ENCODE data around the gene PCF11.

Gene PCF11

DNA sequence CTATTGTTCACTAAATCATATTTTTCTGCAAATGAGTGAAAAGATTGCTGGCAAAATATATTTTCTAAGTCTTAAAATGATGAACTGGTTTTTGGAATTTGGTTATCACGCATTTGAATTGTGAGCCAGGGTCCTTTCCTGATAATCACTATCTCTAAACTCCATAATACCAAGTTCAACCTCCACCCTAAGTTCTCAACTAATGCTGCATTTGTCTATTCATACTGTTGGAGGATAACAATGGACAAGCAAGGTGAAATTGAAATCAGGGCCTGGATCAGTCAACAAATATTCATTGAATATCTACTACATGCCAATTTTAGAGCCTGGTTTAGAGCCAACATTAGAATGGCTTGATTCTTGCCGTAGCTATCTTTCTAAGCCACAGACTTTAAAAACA, 4.7 kb upstream of the PCF11 start:
- DNase-seq = no peak

- no peak for DNase-seq
Measured at GRCh38 chr11:83153764-83154163, 3.2 kb upstream of the PCF11 start.

- DNase-seq = peak; percentile 97
Measured at GRCh38 chr11:83156144-83156995, 561 bp upstream of the PCF11 start.

GRCh38 chr11:83157594-83158356, 844 bp downstream of the PCF11 start:
- no peak for DNase-seq

- no peak for DNase-seq
Measured at GRCh38 chr11:83158357-83158786, 1.4 kb downstream of the PCF11 start.

DNA sequence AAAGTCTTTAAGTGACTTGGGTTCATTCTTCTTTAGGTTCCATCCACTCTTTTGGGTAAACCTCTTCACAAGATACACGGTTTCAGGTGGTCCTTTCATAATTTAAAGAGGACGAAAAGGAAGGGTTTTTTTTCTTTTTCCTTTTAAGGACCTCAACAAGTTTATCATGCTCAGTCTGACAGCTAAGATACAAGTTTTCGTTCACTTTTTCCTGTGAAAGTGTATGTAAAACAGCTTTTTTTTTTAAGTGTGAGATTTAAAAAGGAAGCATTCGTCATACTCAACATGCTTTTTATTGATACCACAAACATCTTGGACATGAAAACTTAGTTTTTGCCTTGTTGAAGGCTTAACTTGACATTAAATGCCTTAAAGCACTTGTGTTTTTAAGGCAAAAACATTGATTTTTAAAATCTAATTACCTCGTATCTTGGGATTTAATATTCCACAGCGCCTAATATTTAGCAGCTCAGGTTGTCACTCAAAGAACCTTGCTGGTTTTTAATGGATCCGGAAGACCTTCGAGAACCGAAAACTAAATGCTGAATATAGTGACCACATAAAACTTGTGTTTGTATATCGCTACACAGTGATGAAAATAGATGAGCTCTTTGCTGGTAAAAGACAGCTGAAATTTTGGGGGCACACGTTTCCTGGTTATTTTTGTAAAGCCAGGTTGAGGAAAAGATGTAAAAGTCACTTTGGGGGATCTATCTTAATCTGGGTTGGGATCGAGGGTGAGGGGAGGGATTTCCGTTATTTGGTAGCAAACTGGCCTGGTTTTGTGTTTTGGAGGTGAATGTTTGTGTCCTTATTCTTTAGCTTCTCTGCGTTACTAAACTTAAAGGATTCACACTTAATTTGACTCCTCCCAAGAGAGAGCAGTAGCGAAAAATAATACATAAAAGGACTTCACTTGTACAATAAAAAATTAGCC, 2.3 kb downstream of the PCF11 start:
- DNase-seq = no peak

DNA sequence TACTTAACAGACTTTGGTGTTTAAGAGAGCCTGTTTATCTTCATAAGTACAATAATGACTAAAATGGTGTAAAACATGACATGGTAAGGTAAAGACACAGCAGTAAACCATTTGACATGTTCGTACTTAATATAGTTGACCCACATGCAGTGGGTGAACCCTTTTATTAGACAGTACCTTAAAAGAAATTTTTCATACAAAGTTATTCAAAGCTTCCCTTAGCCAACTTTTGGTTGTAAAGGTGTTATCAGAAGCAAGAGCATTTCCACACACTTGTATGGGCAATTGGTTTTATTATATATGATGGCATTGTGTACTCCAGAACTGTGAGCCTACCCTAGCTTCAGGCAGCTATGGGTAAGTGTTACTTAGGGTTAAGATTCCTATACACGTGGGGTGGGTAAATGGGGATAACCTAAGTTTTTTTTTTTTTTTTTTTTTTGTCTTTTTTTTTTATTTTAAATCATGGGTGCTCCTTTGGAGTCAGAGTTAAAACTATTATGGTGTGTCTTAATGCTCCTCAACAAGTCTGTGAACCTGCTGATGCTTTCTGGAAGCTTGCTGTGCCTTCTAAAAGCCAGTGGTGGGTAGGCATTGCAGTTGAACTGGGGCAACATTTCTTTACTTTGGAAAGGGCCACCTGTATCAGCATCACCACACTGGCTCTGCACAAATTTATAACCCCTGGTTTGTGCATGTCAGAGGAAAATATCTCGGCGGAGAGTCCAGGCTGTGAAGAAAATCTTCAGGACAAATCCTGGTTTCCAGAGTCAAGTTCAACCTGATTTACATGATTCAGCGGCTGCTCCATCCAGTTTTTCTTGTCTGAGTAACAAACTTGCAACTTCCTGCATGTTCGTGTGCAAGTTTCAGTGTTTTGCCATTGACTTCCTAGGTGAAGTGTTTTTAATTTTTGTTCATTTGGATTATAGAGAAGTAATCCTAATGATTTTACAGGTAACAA, 3.3 kb downstream of the PCF11 start:
- DNase-seq = no peak

- DNase-seq = no peak
Measured at GRCh38 chr11:83161610-83162199, 4.8 kb downstream of the PCF11 start.

- DNase-seq = no peak
Measured at GRCh38 chr11:83162377-83162776, 5.4 kb downstream of the PCF11 start.

DNA sequence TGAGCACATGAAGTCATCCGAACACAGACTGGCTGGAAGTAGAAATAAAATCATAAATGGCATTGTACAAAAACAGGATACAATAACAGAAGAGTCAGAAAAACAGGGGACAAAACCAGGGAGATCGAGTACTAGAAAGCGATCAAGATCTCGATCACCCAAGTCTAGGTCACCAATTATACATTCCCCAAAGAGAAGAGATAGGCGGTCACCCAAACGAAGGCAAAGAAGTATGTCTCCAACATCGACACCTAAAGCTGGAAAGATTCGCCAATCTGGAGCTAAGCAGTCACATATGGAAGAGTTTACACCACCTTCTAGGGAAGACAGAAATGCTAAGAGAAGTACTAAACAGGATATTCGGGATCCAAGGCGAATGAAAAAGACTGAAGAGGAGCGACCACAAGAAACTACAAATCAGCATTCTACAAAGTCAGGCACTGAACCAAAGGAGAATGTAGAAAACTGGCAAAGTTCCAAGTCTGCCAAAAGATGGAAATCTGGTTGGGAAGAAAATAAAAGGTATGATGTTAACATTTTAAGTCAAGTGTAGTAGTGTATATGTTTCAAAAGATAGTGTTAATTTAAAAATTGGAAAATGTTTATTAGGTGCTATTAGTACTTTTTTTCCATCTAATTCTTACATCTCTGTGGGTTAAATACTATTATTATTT, 9.4 kb downstream of the PCF11 start:
- no peak for DNase-seq

GRCh38 chr11:83168756-83169155, 11.8 kb downstream of the PCF11 start:
- no peak for DNase-seq

DNA sequence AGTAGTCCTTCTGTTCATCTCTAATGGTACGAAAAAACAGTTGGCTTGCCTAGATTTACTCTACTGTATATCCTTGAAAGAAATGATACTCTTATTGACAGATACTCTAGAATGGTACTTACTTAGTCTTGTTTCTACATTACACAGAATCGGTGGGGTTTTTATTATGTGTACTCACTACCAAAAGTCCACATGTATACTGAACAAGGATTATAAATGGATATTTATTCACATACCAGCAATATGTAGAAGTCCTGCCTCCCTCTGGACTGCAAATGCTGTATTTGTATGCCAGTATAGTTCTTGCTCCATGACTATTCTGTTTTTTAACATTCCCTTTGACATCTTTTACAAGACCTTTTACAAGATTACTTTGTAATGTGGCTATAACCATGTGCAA, 13.9 kb downstream of the PCF11 start:
- no peak for DNase-seq

GRCh38 chr11:83172551-83172950, 15.6 kb downstream of the PCF11 start:
- DNase-seq = no peak

DNA sequence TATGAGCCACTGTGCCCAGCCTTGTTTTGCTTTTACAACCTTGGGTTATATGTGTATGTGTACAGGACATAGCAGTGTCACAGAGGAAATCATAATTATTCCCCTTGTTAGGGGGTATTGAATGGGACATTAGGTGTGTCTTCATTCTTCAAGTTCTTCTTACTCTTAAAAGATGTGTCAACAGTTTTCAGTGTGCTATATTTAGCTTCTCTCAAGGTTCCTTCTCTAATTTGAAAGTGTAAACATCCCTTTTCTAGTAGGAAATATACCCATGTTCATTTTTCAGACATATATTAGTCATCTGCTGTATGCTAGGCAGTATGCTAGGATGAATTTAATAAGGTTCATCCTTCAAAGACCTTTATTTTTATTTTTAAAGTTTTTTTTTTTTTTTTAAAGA, 17.1 kb downstream of the PCF11 start:
- DNase-seq = no peak

DNA sequence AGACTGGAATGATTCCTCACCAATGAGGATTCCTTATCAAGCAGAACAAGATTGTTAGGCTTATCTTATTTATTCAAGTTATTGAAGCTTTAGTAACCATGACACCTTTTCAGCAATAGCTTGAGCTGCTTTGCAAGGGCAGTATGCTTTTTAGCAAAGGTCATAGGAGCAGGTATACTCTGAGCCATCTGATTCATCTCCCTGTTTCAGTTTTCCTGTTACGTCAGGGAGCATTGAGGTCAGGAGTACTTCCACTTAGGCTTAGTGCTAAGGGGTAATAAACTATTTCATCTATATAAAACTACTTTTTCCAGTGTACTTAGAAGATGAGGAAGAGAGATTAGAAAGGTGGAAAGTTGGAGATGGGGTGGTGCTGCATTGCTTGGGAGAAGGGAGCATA, 18.9 kb downstream of the PCF11 start:
- DNase-seq = no peak

DNA sequence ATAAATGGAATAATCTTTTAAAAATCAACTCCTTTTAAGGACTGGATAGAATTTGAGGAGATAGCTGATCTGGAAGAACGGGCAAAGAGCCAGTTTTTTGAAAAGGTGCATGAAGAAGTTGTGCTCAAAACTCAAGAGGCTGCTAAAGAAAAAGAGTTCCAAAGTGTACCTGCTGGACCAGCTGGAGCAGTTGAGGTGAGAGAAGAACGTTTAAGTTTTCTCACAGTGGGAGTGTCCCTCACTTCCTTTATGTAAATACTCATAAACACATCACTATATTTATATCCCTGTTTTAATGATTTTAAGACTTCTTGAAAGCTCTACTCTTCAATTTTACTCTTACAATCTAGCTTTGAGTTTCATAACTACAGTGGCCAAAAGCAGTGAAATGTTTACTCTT, 24.9 kb downstream of the PCF11 start:
- DNase-seq = no peak

DNA sequence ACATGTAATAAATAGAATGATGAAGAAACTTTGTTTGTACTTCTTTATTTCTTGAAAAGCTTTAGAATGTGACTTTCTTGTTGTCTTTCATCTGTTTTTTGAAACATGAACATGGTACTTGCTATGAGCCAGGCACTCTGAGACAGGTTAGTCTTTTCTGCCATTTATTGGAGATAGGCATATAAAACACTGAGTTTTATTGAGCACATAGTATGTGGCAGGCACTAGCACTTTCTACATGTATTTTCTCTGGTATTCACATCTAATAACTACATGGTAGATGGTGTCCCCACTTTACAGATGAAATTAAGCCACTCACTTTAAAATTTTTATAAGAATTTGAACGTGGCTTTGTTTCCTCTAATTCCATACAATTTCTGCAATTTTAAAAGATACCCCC, 28.8 kb downstream of the PCF11 start:
- DNase-seq = no peak

- no peak for DNase-seq
Measured at GRCh38 chr11:83187465-83187864, 30.5 kb downstream of the PCF11 start.

- no peak for DNase-seq
Measured at GRCh38 chr11:83191491-83191890, 34.6 kb downstream of the PCF11 start.

DNA sequence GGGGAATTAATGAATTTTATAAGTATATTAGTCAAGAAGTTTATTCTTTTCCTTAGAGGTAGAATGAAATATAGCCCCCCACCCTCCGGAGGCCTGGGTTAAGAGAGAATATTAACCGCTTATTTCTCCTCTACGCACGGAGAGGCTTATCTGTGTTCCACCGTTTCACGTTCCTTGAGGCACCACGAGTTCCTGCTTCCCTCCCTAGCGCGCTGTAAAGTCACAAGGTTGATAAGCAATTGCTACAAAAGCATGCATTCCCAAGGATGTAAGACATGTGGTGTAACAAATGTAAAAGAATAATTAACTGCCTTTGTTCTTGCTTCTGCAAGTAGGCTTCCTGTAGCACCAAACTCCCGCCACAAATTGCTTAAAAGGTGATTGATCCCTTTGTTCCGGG, 35.1 kb downstream of the PCF11 start:
- no peak for DNase-seq

Data from NCI-H187 treated with DMSO at 0.1 percent for 48 hours (cell line).